Peyer's patch (tissue), 4 donors: ENCODE results near the gene SOX30. TPM values are rescaled to one million over a fixed set of nuclear protein-coding genes. Genes with fewer than 3 reads are reported as not detected.
A peak's percentile ranks its signal among the peaks of the same experiment; 100 is the strongest.

Experiments used
- DNase-seq, 3 donors: peaks; one replicate each; pipeline ENCODE4 v3.0.0-alpha.2; 2017 to 2019
- H3K27ac ChIP-seq, 4 donors: fragments of 200-600 bp; sonication (generic); one replicate each; pipeline ENCODE4 v1.5.1; 2016 to 2019
- H3K27me3 ChIP-seq, 2 donors: fragments of 200-600 bp; sonication (generic); one replicate each; pipeline ENCODE4 v1.5.1; 2019
- H3K36me3 ChIP-seq, 3 donors: fragments of 200-600 bp; sonication (generic); one replicate each; pipeline ENCODE4 v1.5.1; 2016 to 2019
- H3K4me1 ChIP-seq, 4 donors: fragments of 200-600 bp; sonication (generic); one replicate each; pipeline ENCODE4 v1.5.1; 2016 to 2019
- H3K4me3 ChIP-seq, 4 donors: fragments of 200-600 bp; sonication (generic); 1 replicate in 3 of 4; 2 replicates in 1 of 4; pipeline ENCODE4 v1.5.1; 2016 to 2019; ENCODE audit warnings: mild to moderate bottlenecking in 1 of 4
- H3K9me3 ChIP-seq, 4 donors: fragments of 200-600 bp; sonication (generic); one replicate each; pipeline ENCODE4 v1.5.1; 2016 to 2019; ENCODE audit warnings: mild to moderate bottlenecking in 1 of 4
- POLR2A ChIP-seq, 2 donors: fragments of 450-650 bp; IDR thresholded peaks; one replicate each; pipeline ENCODE4 v1.5.1; 2017; ENCODE audit warnings: antibody characterized with exemption in 2 of 2, mild to moderate bottlenecking in 2 of 2, moderate library complexity in 2 of 2
- total RNA-seq, 4 donors: library from RNA; depleted of rRNA; stranded (reverse); fragments of >200 nt; gene quantifications; one replicate each; pipeline ENCODE4 v1.1.0, GENCODE V29; 2016
- TF ChIP-seq, protein P1 (sequence below), 6 experiments: fragments of 450-650 bp in 4 of 6; fragments of 200-600 bp in 2 of 6; sonication (generic) in 1 of 6; IDR thresholded peaks; one replicate each; pipeline ENCODE4 v1.5.1; 2017 to 2019; ENCODE audit warnings: antibody characterized with exemption in 6 of 6, mild to moderate bottlenecking in 3 of 6, moderate library complexity in 1 of 6

SOX30 gene
- total RNA-seq, 4 donors from 2014 or later: 0.66 to 1.8 TPM; not detected in 2

- TF ChIP-seq POLR2A (IDR thresholded peaks at IDR 0.05): no peak
- TF ChIP-seq, protein P1, sequence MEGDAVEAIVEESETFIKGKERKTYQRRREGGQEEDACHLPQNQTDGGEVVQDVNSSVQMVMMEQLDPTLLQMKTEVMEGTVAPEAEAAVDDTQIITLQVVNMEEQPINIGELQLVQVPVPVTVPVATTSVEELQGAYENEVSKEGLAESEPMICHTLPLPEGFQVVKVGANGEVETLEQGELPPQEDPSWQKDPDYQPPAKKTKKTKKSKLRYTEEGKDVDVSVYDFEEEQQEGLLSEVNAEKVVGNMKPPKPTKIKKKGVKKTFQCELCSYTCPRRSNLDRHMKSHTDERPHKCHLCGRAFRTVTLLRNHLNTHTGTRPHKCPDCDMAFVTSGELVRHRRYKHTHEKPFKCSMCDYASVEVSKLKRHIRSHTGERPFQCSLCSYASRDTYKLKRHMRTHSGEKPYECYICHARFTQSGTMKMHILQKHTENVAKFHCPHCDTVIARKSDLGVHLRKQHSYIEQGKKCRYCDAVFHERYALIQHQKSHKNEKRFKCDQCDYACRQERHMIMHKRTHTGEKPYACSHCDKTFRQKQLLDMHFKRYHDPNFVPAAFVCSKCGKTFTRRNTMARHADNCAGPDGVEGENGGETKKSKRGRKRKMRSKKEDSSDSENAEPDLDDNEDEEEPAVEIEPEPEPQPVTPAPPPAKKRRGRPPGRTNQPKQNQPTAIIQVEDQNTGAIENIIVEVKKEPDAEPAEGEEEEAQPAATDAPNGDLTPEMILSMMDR (IDR thresholded peaks at IDR 0.05): no peak
- H3K4me1 ChIP-seq: no peaks in the 10 kb centered on the region
- H3K27me3 ChIP-seq: no peaks in the 10 kb centered on the region
- no peaks in the 10 kb centered on the region for H3K36me3 ChIP-seq
- H3K27ac ChIP-seq: no peak overlapping the region
- H3K4me3 ChIP-seq: no peak overlapping the region
- H3K9me3 ChIP-seq: no peaks in the 10 kb centered on the region
- no peak for DNase-seq
Observed at GRCh38 chr5:157665467-157666070, 13.3 kb upstream of the SOX30 start.

DNA sequence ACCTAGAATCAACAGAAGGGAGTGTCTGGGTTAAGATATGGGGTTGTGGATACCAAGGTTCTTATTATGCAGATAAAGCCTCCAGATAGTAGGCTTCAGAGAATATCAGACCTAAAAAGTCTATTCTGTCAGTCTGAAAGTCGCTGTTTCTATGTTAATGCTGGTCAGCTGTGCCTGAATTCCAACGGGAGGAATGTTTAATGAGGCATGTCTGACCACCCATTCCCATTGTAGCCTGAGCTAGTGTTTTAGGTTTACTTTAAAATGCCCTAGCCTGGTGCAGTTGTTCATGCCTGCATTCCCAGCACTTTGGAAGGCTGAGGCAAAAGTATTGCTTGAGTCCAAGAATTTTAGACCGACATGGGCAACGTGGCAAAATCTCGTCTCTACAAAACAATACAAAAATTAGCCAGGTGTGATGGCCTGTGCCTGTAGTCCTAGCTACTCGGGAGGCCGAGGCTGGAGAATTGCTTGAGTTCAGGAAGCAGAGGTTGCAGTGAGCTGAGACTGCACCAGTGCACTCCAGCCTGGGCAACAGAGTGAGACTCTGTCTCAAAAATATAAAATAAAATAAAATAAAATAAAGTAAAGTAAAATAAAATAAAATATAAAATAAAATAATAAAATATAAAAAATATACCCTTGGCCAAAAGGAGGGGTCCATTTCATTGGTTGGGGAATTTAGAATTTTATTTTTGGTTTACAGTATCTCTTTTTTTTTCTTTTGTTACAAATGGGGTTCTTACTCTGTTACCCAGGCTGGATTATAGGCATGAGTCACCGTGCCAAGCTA, 7.8 kb upstream of the SOX30 start:
- H3K27me3 ChIP-seq: no peaks in the 10 kb centered on the region
- no peaks in the 10 kb centered on the region for H3K4me1 ChIP-seq
- no peak overlapping the region for H3K4me3 ChIP-seq
- H3K27ac ChIP-seq: no peak overlapping the region
- no peaks in the 10 kb centered on the region for H3K36me3 ChIP-seq
- no peak for DNase-seq
- no peaks in the 10 kb centered on the region for H3K9me3 ChIP-seq
- no peak for TF ChIP-seq POLR2A (IDR thresholded peaks at IDR 0.05)
- TF ChIP-seq, protein P1 (IDR thresholded peaks at IDR 0.05): no peak

GRCh38 chr5:157658893-157659292, 6.7 kb upstream of the SOX30 start:
- no peak overlapping the region for H3K27ac ChIP-seq
- no peaks in the 10 kb centered on the region for H3K27me3 ChIP-seq
- H3K36me3 ChIP-seq: no peaks in the 10 kb centered on the region
- H3K4me3 ChIP-seq: no peak overlapping the region
- TF ChIP-seq, protein P1 (IDR thresholded peaks at IDR 0.05): no peak
- TF ChIP-seq POLR2A (IDR thresholded peaks at IDR 0.05): no peak
- H3K9me3 ChIP-seq: no peaks in the 10 kb centered on the region
- H3K4me1 ChIP-seq: no peaks in the 10 kb centered on the region
- DNase-seq: no peak

GRCh38 chr5:157657516-157657915, 5.3 kb upstream of the SOX30 start:
- H3K4me3 ChIP-seq: no peak overlapping the region
- H3K4me1 ChIP-seq: no peaks in the 10 kb centered on the region
- TF ChIP-seq, protein P1 (IDR thresholded peaks at IDR 0.05): no peak
- TF ChIP-seq POLR2A (IDR thresholded peaks at IDR 0.05): no peak
- DNase-seq: no peak
- no peak overlapping the region for H3K27ac ChIP-seq
- H3K27me3 ChIP-seq: no peaks in the 10 kb centered on the region
- no peaks in the 10 kb centered on the region for H3K9me3 ChIP-seq
- no peaks in the 10 kb centered on the region for H3K36me3 ChIP-seq

GRCh38 chr5:157651623-157652376, 438 bp downstream of the SOX30 start:
- H3K27me3 ChIP-seq: no peaks in the 10 kb centered on the region
- no peaks in the 10 kb centered on the region for H3K9me3 ChIP-seq
- peak overlapping the region; percentile 46 to 74 (median 50) for H3K4me3 ChIP-seq
- no peaks in the 10 kb centered on the region for H3K4me1 ChIP-seq
- TF ChIP-seq, protein P1 (IDR thresholded peaks at IDR 0.05): peak; percentile 27 to 78 (median 56)
- TF ChIP-seq POLR2A (IDR thresholded peaks at IDR 0.05): peak; percentile 26 to 31
- H3K36me3 ChIP-seq: no peaks in the 10 kb centered on the region
- DNase-seq: peak; percentile 78 to 94 (median 89)
- peak overlapping the region; percentile 29 to 79 (median 62) for H3K27ac ChIP-seq
